Mesenchymal stem cell (in vitro differentiated cells and primary cell): ENCODE results near the gene FCSK.

ENCODE experiments used
- DNase-seq: peaks from one replicate; pipeline ENCODE4 v3.0.0-alpha.2; 2013
- H2AFZ ChIP-seq: one replicate; pipeline ENCODE4 v1.6.1; 2013; ENCODE audit warnings: low read depth, mild to moderate bottlenecking, control low read depth, inconsistent platforms, low read length, moderate library complexity
- H2AK5ac ChIP-seq: 2 replicates; pipeline ENCODE4 v1.6.1; 2013; ENCODE audit warnings: low read length, moderate library complexity, mild to moderate bottlenecking, inconsistent platforms; ENCODE audit not compliant: severe bottlenecking
- H2BK120ac ChIP-seq: one replicate; pipeline ENCODE4 v1.6.1; 2013; ENCODE audit warnings: low read depth, mild to moderate bottlenecking, inconsistent platforms, low read length, moderate library complexity
- H2BK12ac ChIP-seq, 2 experiments: one replicate each; pipeline ENCODE4 v1.6.1; 2013; ENCODE audit warnings: inconsistent platforms in 2 of 2, low read length in 2 of 2, mild to moderate bottlenecking in 2 of 2, moderate library complexity in 2 of 2, control low read depth in 1 of 2
- H2BK15ac ChIP-seq: one replicate; pipeline ENCODE4 v1.6.1; 2013; ENCODE audit warnings: mild to moderate bottlenecking, low read depth, inconsistent platforms; ENCODE audit not compliant: poor library complexity, severe bottlenecking
- H2BK5ac ChIP-seq: 2 replicates; pipeline ENCODE4 v1.6.1; 2013; ENCODE audit warnings: low read depth, mild to moderate bottlenecking, low read length, control low read depth, inconsistent platforms; ENCODE audit not compliant: poor library complexity, severe bottlenecking
- H3K14ac ChIP-seq, 2 experiments: one replicate each; pipeline ENCODE4 v1.6.1; 2013; ENCODE audit warnings: inconsistent platforms in 2 of 2, low read length in 2 of 2, control low read depth in 1 of 2, mild to moderate bottlenecking in 1 of 2, moderate library complexity in 1 of 2
- H3K18ac ChIP-seq, 2 experiments: one replicate each; pipeline ENCODE4 v1.6.1; 2013; ENCODE audit warnings: inconsistent platforms in 2 of 2, low read length in 2 of 2, control low read depth in 1 of 2, low read depth in 1 of 2, mild to moderate bottlenecking in 1 of 2
- H3K23ac ChIP-seq, 2 experiments: one replicate each; pipeline ENCODE4 v1.6.1; 2013; ENCODE audit warnings: inconsistent platforms in 2 of 2, low read length in 2 of 2, mild to moderate bottlenecking in 2 of 2, moderate library complexity in 2 of 2, control low read depth in 1 of 2
- H3K27ac ChIP-seq: 2 replicates; pipeline ENCODE4 v1.5.1; 2013; ENCODE audit warnings: mild to moderate bottlenecking, moderate library complexity, low read length, control low read depth, inconsistent platforms; ENCODE audit not compliant: poor library complexity, severe bottlenecking
- H3K27me3 ChIP-seq, 2 experiments: 2 replicates each; pipeline versions ENCODE4 v1.6.1 to v1.7.0; 2013; ENCODE audit warnings: low read length in 2 of 2, mild to moderate bottlenecking in 2 of 2, moderate library complexity in 2 of 2, control low read depth in 1 of 2, inconsistent platforms in 1 of 2; ENCODE audit not compliant: control insufficient read depth in 1 of 2, insufficient read depth in 1 of 2
- H3K36me3 ChIP-seq, 2 experiments: 2 replicates each; pipeline versions ENCODE4 v1.6.1 to v1.7.0; 2013; ENCODE audit warnings: low read length in 2 of 2, control low read depth in 1 of 2, inconsistent platforms in 1 of 2, low read depth in 1 of 2, mild to moderate bottlenecking in 1 of 2; ENCODE audit not compliant: insufficient read depth in 2 of 2, control insufficient read depth in 1 of 2
- H3K4ac ChIP-seq, 2 experiments: one replicate each; pipeline ENCODE4 v1.6.1; 2013; ENCODE audit warnings: inconsistent platforms in 2 of 2, low read length in 2 of 2, mild to moderate bottlenecking in 2 of 2, moderate library complexity in 2 of 2, control low read depth in 1 of 2, low read depth in 1 of 2
- H3K4me1 ChIP-seq: 2 replicates; pipeline ENCODE4 v1.6.1; 2013; ENCODE audit warnings: low read depth, low read length, control low read depth; ENCODE audit not compliant: control insufficient read depth, insufficient read depth
- H3K4me2 ChIP-seq: 2 replicates; pipeline ENCODE4 v1.6.1; 2013; ENCODE audit warnings: low read length, mild to moderate bottlenecking, inconsistent platforms; ENCODE audit not compliant: poor library complexity, severe bottlenecking
- H3K4me3 ChIP-seq, 2 experiments: 2 replicates each; pipeline versions ENCODE4 v1.5.1 to v1.7.0; 2013; ENCODE audit warnings: low read length in 2 of 2, mild to moderate bottlenecking in 2 of 2, control low read depth in 1 of 2, low read depth in 1 of 2; ENCODE audit not compliant: insufficient read depth in 1 of 2
- H3K79me1 ChIP-seq: replicated peaks from 2 replicates; pipeline ENCODE4 v1.6.1; 2013; ENCODE audit warnings: mild to moderate bottlenecking, control low read depth, low read length, inconsistent platforms; ENCODE audit not compliant: poor library complexity, severe bottlenecking
- H3K9ac ChIP-seq: 2 replicates; pipeline ENCODE4 v1.7.0; 2013; ENCODE audit warnings: mild to moderate bottlenecking, low read length, moderate library complexity
- H3K9me3 ChIP-seq: 2 replicates; pipeline ENCODE4 v1.7.0; 2013; ENCODE audit warnings: mild to moderate bottlenecking, low read length; ENCODE audit not compliant: control insufficient read depth
- H4K8ac ChIP-seq: one replicate; pipeline ENCODE4 v1.6.1; 2013; ENCODE audit warnings: inconsistent platforms, mild to moderate bottlenecking, low read length, moderate library complexity
- H4K91ac ChIP-seq: one replicate; pipeline ENCODE4 v1.6.1; 2013; ENCODE audit warnings: mild to moderate bottlenecking, low read length, inconsistent platforms
- WGBS: methylation state at CpG from one replicate; pipeline ENCODE4 v1.1.7; 2013; ENCODE audit warnings: mixed read lengths; 5-methylcytosine and 5-hydroxymethylcytosine counted together

Gene FCSK

DNA sequence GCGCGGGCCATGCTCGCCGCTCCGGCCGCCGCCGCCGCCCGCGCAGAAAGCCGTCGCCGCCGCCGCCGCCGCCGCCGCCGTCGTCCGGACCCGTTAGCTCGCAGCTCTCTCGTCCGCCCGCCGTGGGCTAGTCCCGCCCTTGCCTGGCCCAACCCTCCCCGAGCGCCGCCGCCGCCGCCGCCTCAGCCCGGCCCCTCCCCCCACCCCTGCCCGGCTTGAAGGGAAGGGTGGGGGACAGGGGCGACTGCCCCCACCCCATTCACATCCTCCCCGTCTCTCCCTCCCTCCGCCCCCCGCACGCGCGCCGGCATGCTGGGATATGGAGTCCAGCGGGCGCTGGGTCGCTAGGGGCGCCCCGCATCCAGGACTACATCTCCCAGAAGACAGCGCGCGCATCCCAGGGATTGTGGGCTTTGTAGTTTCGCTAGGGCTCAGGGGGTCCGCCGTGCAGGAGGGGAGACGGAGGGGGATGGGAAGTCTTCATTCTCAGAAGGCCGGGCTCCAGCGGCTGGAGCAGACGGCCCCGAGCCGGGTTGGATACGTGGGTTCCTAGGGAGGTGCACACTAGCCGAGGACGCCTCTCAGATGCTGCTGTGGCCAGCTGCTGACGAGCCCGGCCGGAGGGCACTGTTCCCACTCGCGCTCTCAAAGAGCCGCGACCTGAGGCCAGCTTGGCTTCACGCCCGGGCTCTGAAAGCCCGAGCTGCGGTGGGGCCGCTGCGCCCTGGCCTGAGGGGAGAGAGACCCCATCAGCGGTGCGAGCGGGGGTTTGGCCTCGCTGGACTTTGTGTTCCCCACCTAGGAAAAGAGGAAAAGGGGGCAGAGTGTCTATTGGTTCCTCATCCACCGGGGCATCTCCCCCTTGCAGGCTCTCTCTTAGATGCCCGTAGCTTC, 15.2 kb upstream of the FCSK start, which contains the start of gene ST3GAL2:
ST3GAL2 (minus strand) TSS at position 132 of the 894 bp plus-strand sequence. CDS start 40,570 bp downstream, outside the sequence.
- Histone ChIP-seq H2BK120ac (peak within 1 kb of the TSS; percentile 54), H3K23ac (peak within 1 kb of the TSS in 1 of 2 experiments; percentile 81), H2BK15ac (peak within 1 kb of the TSS; percentile 97), H2AFZ (peak within 1 kb of the TSS; percentile 68), H3K4ac (peak within 1 kb of the TSS; percentile 88 to 97), H3K14ac (peak within 1 kb of the TSS in 1 of 2 experiments; percentile 99), H4K91ac (peak within 1 kb of the TSS; percentile 88), H3K27ac (peak within 1 kb of the TSS; percentile 75), H3K9me3 (no peaks in the 10 kb centered on the region), H3K4me3 (peak within 1 kb of the TSS; percentile 78 to 97), H3K27me3 (no peaks in the 10 kb centered on the region), H3K79me1 (no peaks in the 10 kb centered on the region), H3K9ac (peak within 1 kb of the TSS; percentile 93), H3K4me1 (peaks cover 21% of the 10 kb centered on the region), H4K8ac (peak within 1 kb of the TSS; percentile 92), H2BK5ac (peak within 1 kb of the TSS; percentile 88), H2BK12ac (peak within 1 kb of the TSS; percentile 51 to 84), H2AK5ac (peak within 1 kb of the TSS; percentile 50), H3K4me2 (peak within 1 kb of the TSS; percentile 95), H3K18ac (peak within 1 kb of the TSS; percentile 93 to 97), H3K36me3 (peaks cover 7% of the 10 kb centered on the region in 2 experiments)
- peak; percentile 95 for DNase-seq
- WGBS: 2% methylated on average over 39 of the region's 86 CpGs

DNA sequence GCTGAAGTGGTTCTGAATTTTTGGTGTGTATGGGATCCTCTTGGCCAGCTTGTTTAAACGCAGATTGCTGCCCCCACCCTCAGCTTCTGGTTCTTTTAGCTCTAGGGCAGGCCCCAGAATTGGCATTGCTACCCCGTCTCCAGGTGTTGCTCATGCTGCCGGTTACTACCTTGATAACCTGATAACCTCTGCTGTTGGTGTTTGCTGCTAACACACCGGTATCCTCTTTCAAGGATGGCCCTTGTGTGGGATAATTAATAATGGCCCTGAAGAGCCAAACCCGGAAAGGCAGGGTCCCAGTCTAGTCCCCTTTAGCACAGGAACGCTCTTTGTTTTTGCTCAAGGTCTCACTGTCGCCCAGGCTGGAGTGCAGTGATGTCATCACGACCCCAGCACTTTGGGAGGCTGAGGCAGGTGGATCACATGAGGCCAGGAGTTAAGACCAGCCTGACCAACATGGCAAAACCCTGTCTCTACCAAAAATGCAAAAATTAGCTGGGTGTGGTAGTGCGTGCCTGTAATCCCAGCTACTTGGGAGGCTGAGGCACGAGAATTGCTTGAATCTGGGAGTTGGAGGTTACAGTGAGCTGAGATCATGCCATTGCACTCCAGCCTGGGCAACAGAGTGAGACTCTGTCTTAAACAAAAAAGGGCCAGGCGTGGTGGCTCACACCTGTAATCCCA, 14.2 kb upstream of the FCSK start:
- 83% methylated on average over 11 of the region's 11 CpGs for WGBS
- Histone ChIP-seq H2AFZ (peak overlapping the region; percentile 39), H3K27me3 (no peaks in the 10 kb centered on the region), H2BK5ac (no peak overlapping the region), H2BK15ac (no peak overlapping the region), H3K18ac (no peak overlapping the region), H3K36me3 (no peaks in the 10 kb centered on the region), H2AK5ac (peak overlapping the region; percentile 80), H3K79me1 (no peaks in the 10 kb centered on the region), H3K9ac (peak overlapping the region; percentile 88), H3K27ac (no peak overlapping the region), H3K9me3 (no peaks in the 10 kb centered on the region), H2BK120ac (peak overlapping the region; percentile 54), H2BK12ac (peak overlapping the region; percentile 18 to 80), H3K4me3 (peak overlapping the region in 1 of 2 experiments; percentile 87), H3K14ac (no peak overlapping the region), H4K91ac (no peak overlapping the region), H4K8ac (peak overlapping the region; percentile 1), H3K4me1 (peaks cover 18% of the 10 kb centered on the region), H3K4me2 (no peak overlapping the region), H3K23ac (no peak overlapping the region), H3K4ac (no peak overlapping the region)
- DNase-seq: no peak

DNA sequence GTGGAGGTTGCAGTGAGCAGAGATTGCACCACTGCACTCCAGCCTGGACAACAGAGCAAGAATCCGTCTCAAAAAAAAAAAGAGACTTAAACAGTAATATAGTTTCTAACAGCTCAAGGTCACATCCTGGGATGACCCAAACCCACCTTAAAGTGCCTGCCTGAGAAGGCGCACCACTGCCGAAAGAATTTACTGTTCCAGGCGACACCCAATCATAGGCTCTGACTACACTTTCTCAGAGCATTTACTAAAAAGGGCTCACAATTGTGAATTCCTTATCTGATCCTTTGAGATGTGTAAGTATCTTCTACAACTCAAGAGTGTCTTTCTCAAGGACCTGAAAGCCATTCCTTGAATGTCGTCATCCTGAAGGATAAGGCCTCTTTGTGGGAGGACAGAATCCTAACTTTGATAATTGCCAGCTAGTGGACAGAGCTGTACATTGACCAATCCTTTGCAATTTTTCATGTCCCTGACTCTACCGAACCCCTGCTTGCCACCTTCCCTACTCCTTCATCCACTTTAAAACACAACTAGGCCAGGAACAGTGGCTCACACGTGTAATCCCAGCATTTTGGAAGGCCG, 12.9 kb upstream of the FCSK start:
- H2BK120ac ChIP-seq: no peak overlapping the region
- H3K36me3 ChIP-seq: no peaks in the 10 kb centered on the region
- no peak overlapping the region for H3K4me3 ChIP-seq
- H2BK15ac ChIP-seq: no peak overlapping the region
- no peak overlapping the region for H3K14ac ChIP-seq
- no peak overlapping the region for H3K4me2 ChIP-seq
- H3K23ac ChIP-seq: no peak overlapping the region
- no peak overlapping the region for H3K18ac ChIP-seq
- no peak overlapping the region for H4K8ac ChIP-seq
- H3K4me1 ChIP-seq: peaks cover 16% of the 10 kb centered on the region
- H4K91ac ChIP-seq: no peak overlapping the region
- H3K27ac ChIP-seq: no peak overlapping the region
- peak; percentile 80 for DNase-seq
- no peak overlapping the region for H3K9ac ChIP-seq
- H3K9me3 ChIP-seq: no peaks in the 10 kb centered on the region
- H2AK5ac ChIP-seq: no peak overlapping the region
- no peak overlapping the region for H3K4ac ChIP-seq
- H2BK12ac ChIP-seq: peak overlapping the region in 1 of 2 experiments; percentile 55
- H3K79me1 ChIP-seq: no peaks in the 10 kb centered on the region
- H2AFZ ChIP-seq: no peak overlapping the region
- WGBS: 86% methylated on average over 7 of the region's 8 CpGs
- H3K27me3 ChIP-seq: no peaks in the 10 kb centered on the region
- H2BK5ac ChIP-seq: no peak overlapping the region

DNA sequence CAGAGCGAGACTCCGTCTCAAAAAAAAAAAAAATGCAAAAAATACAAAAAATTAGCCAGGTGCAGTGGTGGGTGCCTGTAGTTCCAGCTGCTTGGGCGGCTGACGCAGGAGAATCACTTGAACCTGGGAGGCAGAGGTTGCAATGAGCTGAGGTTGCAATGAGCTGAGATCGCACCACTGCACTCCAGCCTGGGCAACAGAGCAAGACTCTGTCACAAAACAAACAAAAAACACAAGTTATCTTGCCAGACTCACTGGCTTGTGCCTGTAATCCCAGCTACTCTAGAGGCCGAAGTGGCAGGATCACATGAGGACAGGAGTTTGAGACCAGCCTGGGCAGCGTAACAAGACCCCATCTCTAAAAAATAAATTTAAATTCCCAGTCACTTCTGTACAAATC, 12.1 kb upstream of the FCSK start:
- Histone ChIP-seq H2BK15ac (no peak overlapping the region), H2BK12ac (no peak overlapping the region), H3K4me3 (no peak overlapping the region), H4K8ac (no peak overlapping the region), H3K9me3 (no peaks in the 10 kb centered on the region), H3K79me1 (no peaks in the 10 kb centered on the region), H3K14ac (no peak overlapping the region), H2BK5ac (no peak overlapping the region), H2AK5ac (no peak overlapping the region), H3K9ac (no peak overlapping the region), H3K4me2 (no peak overlapping the region), H4K91ac (no peak overlapping the region), H2AFZ (no peak overlapping the region), H2BK120ac (no peak overlapping the region), H3K4ac (no peak overlapping the region), H3K4me1 (peaks cover 13% of the 10 kb centered on the region), H3K27me3 (no peaks in the 10 kb centered on the region), H3K18ac (no peak overlapping the region), H3K23ac (no peak overlapping the region), H3K36me3 (no peaks in the 10 kb centered on the region), H3K27ac (no peak overlapping the region)
- no peak for DNase-seq
- 97% methylated on average over 7 of the region's 7 CpGs for WGBS
